SK-N-SH (cell line): Measurements from ENCODE around the gene NOPCHAP1. TPM values are rescaled to one million over a fixed set of nuclear protein-coding genes. Genes with fewer than 3 reads are reported as not detected.

Source experiments
- CTCF ChIA-PET: fragments of 300-600, 350-600 bp; formaldehyde crosslinking; extraction: SDS; loops from one replicate; lab custom pipeline; 2021; lab: Yijun Ruan, JAX
- POLR2A ChIA-PET: fragments of 350-600 bp; sonication (Branson Sonifier 250); formaldehyde crosslinking; extraction: SDS; loops from one replicate; lab custom pipeline; 2020; ENCODE audit warnings: antibody characterized with exemption, inconsistent platforms; lab: Yijun Ruan, JAX
- DNase-seq: peaks from one replicate; pipeline ENCODE4 v3.0.0; 2012
- H2AFZ ChIP-seq: fragments of 200-600 bp; sonication (generic); 2 replicates; pipeline ENCODE4 v1.8.1; 2016; ENCODE audit warnings: antibody characterized with exemption, mild to moderate bottlenecking, low read depth
- H3F3A ChIP-seq: fragments of 200-600 bp; sonication (generic); replicated peaks from 2 replicates; pipeline ENCODE3; 2016; ENCODE audit warnings: antibody characterized with exemption, mild to moderate bottlenecking; ENCODE audit not compliant: insufficient read depth
- H3K27ac ChIP-seq, 2 experiments: fragments of 200-500 bp in 1 of 2; fragments of 200-600 bp in 1 of 2; sonication (Bioruptor generic) in 1 of 2; sonication (generic), shearing (Covaris generic) in 1 of 2; 2 replicates each; pipeline versions ENCODE4 v1.5.1 to v1.6.1; 2014 to 2016; ENCODE audit warnings: low read depth in 2 of 2, inconsistent platforms in 1 of 2, low read length in 1 of 2, mild to moderate bottlenecking in 1 of 2, mixed read lengths in 1 of 2
- H3K27me3 ChIP-seq: fragments of 200-600 bp; sonication (generic), shearing (Covaris generic); 2 replicates; pipeline ENCODE4 v1.6.1; 2016; ENCODE audit warnings: mixed run types; ENCODE audit not compliant: insufficient read depth
- H3K36me3 ChIP-seq, 2 experiments: fragments of 200-500 bp in 1 of 2; fragments of 200-600 bp in 1 of 2; sonication (Bioruptor generic) in 1 of 2; sonication (generic) in 1 of 2; replicated peaks in 1 of 2; 2 replicates each; pipeline versions ENCODE3 to v1.5.1; 2014 to 2016; ENCODE audit warnings: low read length in 1 of 2, mild to moderate bottlenecking in 1 of 2; ENCODE audit not compliant: insufficient read depth in 2 of 2, control insufficient read depth in 1 of 2
- H3K4me1 ChIP-seq, 2 experiments: fragments of 200-500 bp in 1 of 2; fragments of 200-600 bp in 1 of 2; sonication (Bioruptor generic) in 1 of 2; sonication (generic), shearing (Covaris generic) in 1 of 2; 2 replicates each; pipeline versions ENCODE4 v1.5.1 to v1.6.1; 2014 to 2016; ENCODE audit warnings: low read depth in 1 of 2, low read length in 1 of 2, mixed run types in 1 of 2; ENCODE audit not compliant: insufficient read depth in 2 of 2, control insufficient read depth in 1 of 2
- H3K4me2 ChIP-seq: fragments of 200-600 bp; sonication (generic), shearing (Covaris generic); 2 replicates; pipeline ENCODE4 v1.6.1; 2017; ENCODE audit warnings: mixed run types
- H3K4me3 ChIP-seq, 2 experiments: fragments of 200-500 bp in 1 of 2; fragments of 200-600 bp in 1 of 2; sonication (Bioruptor generic) in 1 of 2; sonication (generic), shearing (Covaris generic) in 1 of 2; 2 replicates each; pipeline versions ENCODE4 v1.5.1 to v1.8.1; 2014 to 2016; ENCODE audit warnings: low read depth in 2 of 2, inconsistent platforms in 1 of 2, low read length in 1 of 2, mild to moderate bottlenecking in 1 of 2, mixed read lengths in 1 of 2, moderate library complexity in 1 of 2
- H3K79me2 ChIP-seq: fragments of 200-600 bp; sonication (generic); 2 replicates; pipeline ENCODE4 v1.8.1; 2017; ENCODE audit warnings: mild to moderate bottlenecking; ENCODE audit not compliant: insufficient read depth
- H3K9ac ChIP-seq: fragments of 200-600 bp; sonication (generic); 2 replicates; pipeline ENCODE4 v1.6.1; 2017; ENCODE audit warnings: mixed run types
- H3K9me2 ChIP-seq: fragments of 200-600 bp; sonication (generic); 2 replicates; pipeline ENCODE4 v1.6.1; 2017; ENCODE audit warnings: mixed run types
- H3K9me3 ChIP-seq: fragments of 200-600 bp; sonication (generic); 2 replicates; pipeline ENCODE4 v1.6.1; 2017; ENCODE audit warnings: mixed run types, mild to moderate bottlenecking, moderate library complexity
- H4K20me1 ChIP-seq: fragments of 200-600 bp; sonication (generic); 2 replicates; pipeline ENCODE4 v1.6.1; 2017; ENCODE audit warnings: mild to moderate bottlenecking, mixed run types; ENCODE audit not compliant: insufficient read depth
- FOSL2 ChIP-seq: IDR thresholded peaks from 2 replicates; pipeline ENCODE4 v1.4.0; 2012; ENCODE audit warnings: low read depth, mild to moderate bottlenecking, moderate library complexity, borderline replicate concordance
- GABPA ChIP-seq: IDR thresholded peaks from 2 replicates; pipeline ENCODE4 v1.4.0; 2012; ENCODE audit warnings: low read depth, mild to moderate bottlenecking
- JUND ChIP-seq: IDR thresholded peaks from 2 replicates; pipeline ENCODE4 v1.4.0; 2012
- MAX ChIP-seq: IDR thresholded peaks from 2 replicates; pipeline ENCODE4 v1.4.0; 2012; ENCODE audit warnings: low read depth
- MEF2A ChIP-seq: IDR thresholded peaks from 2 replicates; pipeline ENCODE4 v1.4.0; 2012; ENCODE audit warnings: low read depth, borderline replicate concordance
- POLR2AphosphoS5 ChIP-seq: IDR thresholded peaks from 2 replicates; pipeline ENCODE4 v1.6.1; 2012; ENCODE audit warnings: low read depth, low read length
- RCOR1 ChIP-seq: fragments of 150-350 bp; IDR thresholded peaks from 2 replicates; pipeline ENCODE4 v1.6.1; 2017; ENCODE audit warnings: antibody characterized with exemption, low read length
- RFX5 ChIP-seq: IDR thresholded peaks from 2 replicates; pipeline ENCODE4 v1.6.1; 2012; ENCODE audit warnings: mild to moderate bottlenecking, improper control_type of control experiment, low read length
- RXRA ChIP-seq: IDR thresholded peaks from 2 replicates; pipeline ENCODE4 v1.4.0; 2012; ENCODE audit warnings: low read depth, mild to moderate bottlenecking, borderline replicate concordance
- TCF12 ChIP-seq: IDR thresholded peaks from 2 replicates; pipeline ENCODE4 v1.4.0; 2012
- USF1 ChIP-seq: IDR thresholded peaks from 2 replicates; pipeline ENCODE4 v1.4.0; 2012; ENCODE audit warnings: low read depth, borderline replicate concordance
- WGBS: methylation state at CpG from one replicate; pipeline ENCODE4 v1.1.6; 2017; ENCODE audit warnings: low lambda C conversion rate; 5-methylcytosine and 5-hydroxymethylcytosine counted together
- polyA plus RNA-seq, 3 experiments: library from polyadenylated mRNA; depleted of rRNA; stranded (reverse); fragments of >200 nt; gene quantifications; 2 replicates each; pipeline ENCODE4 v1.2.3, GENCODE V29; 2012
- TF ChIP-seq, protein P1 (sequence below): fragments of 150-350 bp; IDR thresholded peaks from 2 replicates; pipeline ENCODE4 v1.6.1; 2016; ENCODE audit warnings: mild to moderate bottlenecking, low read depth, low read length
- TF ChIP-seq, protein P2 (sequence below): fragments of 150-350 bp; IDR thresholded peaks from 2 replicates; pipeline ENCODE4 v1.6.1; 2017; ENCODE audit warnings: antibody characterized with exemption, low read length, low read depth, borderline replicate concordance
- TF ChIP-seq, protein P3 (sequence below): IDR thresholded peaks from 2 replicates; pipeline ENCODE4 v1.6.1; 2012; ENCODE audit warnings: mild to moderate bottlenecking, low read depth, low read length, moderate library complexity
- TF ChIP-seq, protein P4 (sequence below): IDR thresholded peaks from 2 replicates; pipeline ENCODE4 v1.4.0; 2012; ENCODE audit warnings: low read depth, borderline replicate concordance

NOPCHAP1 gene
- polyA plus RNA-seq, 1 of the 3 experiments (the other 2 are of a cell fraction): 17.3 TPM

- Histone ChIP-seq H3K36me3 (no peaks in the 10 kb centered on the region), H4K20me1 (no peaks in the 10 kb centered on the region), H3K9ac (no peak overlapping the region), H3K79me2 (peaks cover 5% of the 10 kb centered on the region; the same call in 1 of the 2 replicates), H3K9me3 (no peaks in the 10 kb centered on the region), H3K27me3 (no peaks in the 10 kb centered on the region), H3F3A (peaks cover 9% of the 10 kb centered on the region), H3K4me1 (peaks cover 0 to 3% of the 10 kb centered on the region in 2 experiments; a peak in 2 of 4 replicates), H2AFZ (no peak overlapping the region)
- WGBS: 77% methylated on average over 2 of the region's 2 CpGs
- POLR2A ChIA-PET: no interaction called here
- no peak for TF ChIP-seq RFX5
- no peak for TF ChIP-seq TCF12
- TF ChIP-seq POLR2AphosphoS5: no peak
- no peak for TF ChIP-seq JUND
- TF ChIP-seq GABPA: no peak
- TF ChIP-seq, protein P1, sequence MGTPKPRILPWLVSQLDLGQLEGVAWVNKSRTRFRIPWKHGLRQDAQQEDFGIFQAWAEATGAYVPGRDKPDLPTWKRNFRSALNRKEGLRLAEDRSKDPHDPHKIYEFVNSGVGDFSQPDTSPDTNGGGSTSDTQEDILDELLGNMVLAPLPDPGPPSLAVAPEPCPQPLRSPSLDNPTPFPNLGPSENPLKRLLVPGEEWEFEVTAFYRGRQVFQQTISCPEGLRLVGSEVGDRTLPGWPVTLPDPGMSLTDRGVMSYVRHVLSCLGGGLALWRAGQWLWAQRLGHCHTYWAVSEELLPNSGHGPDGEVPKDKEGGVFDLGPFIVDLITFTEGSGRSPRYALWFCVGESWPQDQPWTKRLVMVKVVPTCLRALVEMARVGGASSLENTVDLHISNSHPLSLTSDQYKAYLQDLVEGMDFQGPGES: no peak
- no peak for TF ChIP-seq RXRA
- TF ChIP-seq, protein P2, sequence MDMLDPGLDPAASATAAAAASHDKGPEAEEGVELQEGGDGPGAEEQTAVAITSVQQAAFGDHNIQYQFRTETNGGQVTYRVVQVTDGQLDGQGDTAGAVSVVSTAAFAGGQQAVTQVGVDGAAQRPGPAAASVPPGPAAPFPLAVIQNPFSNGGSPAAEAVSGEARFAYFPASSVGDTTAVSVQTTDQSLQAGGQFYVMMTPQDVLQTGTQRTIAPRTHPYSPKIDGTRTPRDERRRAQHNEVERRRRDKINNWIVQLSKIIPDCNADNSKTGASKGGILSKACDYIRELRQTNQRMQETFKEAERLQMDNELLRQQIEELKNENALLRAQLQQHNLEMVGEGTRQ: no peak
- no peak for TF ChIP-seq USF1
- TF ChIP-seq RCOR1: no peak
- TF ChIP-seq FOSL2: no peak
- no peak for TF ChIP-seq MEF2A
- no peak for TF ChIP-seq MAX
- TF ChIP-seq, protein P3, sequence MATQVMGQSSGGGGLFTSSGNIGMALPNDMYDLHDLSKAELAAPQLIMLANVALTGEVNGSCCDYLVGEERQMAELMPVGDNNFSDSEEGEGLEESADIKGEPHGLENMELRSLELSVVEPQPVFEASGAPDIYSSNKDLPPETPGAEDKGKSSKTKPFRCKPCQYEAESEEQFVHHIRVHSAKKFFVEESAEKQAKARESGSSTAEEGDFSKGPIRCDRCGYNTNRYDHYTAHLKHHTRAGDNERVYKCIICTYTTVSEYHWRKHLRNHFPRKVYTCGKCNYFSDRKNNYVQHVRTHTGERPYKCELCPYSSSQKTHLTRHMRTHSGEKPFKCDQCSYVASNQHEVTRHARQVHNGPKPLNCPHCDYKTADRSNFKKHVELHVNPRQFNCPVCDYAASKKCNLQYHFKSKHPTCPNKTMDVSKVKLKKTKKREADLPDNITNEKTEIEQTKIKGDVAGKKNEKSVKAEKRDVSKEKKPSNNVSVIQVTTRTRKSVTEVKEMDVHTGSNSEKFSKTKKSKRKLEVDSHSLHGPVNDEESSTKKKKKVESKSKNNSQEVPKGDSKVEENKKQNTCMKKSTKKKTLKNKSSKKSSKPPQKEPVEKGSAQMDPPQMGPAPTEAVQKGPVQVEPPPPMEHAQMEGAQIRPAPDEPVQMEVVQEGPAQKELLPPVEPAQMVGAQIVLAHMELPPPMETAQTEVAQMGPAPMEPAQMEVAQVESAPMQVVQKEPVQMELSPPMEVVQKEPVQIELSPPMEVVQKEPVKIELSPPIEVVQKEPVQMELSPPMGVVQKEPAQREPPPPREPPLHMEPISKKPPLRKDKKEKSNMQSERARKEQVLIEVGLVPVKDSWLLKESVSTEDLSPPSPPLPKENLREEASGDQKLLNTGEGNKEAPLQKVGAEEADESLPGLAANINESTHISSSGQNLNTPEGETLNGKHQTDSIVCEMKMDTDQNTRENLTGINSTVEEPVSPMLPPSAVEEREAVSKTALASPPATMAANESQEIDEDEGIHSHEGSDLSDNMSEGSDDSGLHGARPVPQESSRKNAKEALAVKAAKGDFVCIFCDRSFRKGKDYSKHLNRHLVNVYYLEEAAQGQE: no peak
- TF ChIP-seq, protein P4, sequence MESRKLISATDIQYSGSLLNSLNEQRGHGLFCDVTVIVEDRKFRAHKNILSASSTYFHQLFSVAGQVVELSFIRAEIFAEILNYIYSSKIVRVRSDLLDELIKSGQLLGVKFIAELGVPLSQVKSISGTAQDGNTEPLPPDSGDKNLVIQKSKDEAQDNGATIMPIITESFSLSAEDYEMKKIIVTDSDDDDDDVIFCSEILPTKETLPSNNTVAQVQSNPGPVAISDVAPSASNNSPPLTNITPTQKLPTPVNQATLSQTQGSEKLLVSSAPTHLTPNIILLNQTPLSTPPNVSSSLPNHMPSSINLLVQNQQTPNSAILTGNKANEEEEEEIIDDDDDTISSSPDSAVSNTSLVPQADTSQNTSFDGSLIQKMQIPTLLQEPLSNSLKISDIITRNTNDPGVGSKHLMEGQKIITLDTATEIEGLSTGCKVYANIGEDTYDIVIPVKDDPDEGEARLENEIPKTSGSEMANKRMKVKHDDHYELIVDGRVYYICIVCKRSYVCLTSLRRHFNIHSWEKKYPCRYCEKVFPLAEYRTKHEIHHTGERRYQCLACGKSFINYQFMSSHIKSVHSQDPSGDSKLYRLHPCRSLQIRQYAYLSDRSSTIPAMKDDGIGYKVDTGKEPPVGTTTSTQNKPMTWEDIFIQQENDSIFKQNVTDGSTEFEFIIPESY: no peak
- TF ChIP-seq, all 33 proteins: peak for 0
- CTCF ChIA-PET: interaction anchor here (1.2 kb wide), 1 partner anchor 12 kb away, joined by 3 read pairs; no protein-coding TSS in a partner anchor
- H3K4me2 ChIP-seq: no peak overlapping the region
- H3K27ac ChIP-seq: no peak overlapping the region
- DNase-seq: no peak
- no peaks in the 10 kb centered on the region for H3K9me2 ChIP-seq
- H3K4me3 ChIP-seq: no peak overlapping the region
These were observed 32.8 kb upstream of the NOPCHAP1 start for GRCh38 chr12:104953323-104953722.
